Testis (tissue), 2 donors: ENCODE data around the gene MYOM3.

ENCODE experiments used
- POLR2A ChIP-seq: fragments of 450-650 bp; IDR thresholded peaks from one replicate; pipeline ENCODE4 v1.6.1; 2017; ENCODE audit warnings: antibody characterized with exemption, mild to moderate bottlenecking, moderate library complexity
- TF ChIP-seq, protein P1 (sequence below), 3 experiments: fragments of 450-650 bp in 2 of 3; fragments of 200-600 bp in 1 of 3; sonication (generic) in 1 of 3; IDR thresholded peaks; one replicate each; pipeline ENCODE4 v1.5.1; 2016 to 2019; ENCODE audit warnings: antibody characterized with exemption in 3 of 3, mild to moderate bottlenecking in 2 of 3, moderate library complexity in 1 of 3

- TF ChIP-seq POLR2A, result no peak
- TF ChIP-seq, protein P1, sequence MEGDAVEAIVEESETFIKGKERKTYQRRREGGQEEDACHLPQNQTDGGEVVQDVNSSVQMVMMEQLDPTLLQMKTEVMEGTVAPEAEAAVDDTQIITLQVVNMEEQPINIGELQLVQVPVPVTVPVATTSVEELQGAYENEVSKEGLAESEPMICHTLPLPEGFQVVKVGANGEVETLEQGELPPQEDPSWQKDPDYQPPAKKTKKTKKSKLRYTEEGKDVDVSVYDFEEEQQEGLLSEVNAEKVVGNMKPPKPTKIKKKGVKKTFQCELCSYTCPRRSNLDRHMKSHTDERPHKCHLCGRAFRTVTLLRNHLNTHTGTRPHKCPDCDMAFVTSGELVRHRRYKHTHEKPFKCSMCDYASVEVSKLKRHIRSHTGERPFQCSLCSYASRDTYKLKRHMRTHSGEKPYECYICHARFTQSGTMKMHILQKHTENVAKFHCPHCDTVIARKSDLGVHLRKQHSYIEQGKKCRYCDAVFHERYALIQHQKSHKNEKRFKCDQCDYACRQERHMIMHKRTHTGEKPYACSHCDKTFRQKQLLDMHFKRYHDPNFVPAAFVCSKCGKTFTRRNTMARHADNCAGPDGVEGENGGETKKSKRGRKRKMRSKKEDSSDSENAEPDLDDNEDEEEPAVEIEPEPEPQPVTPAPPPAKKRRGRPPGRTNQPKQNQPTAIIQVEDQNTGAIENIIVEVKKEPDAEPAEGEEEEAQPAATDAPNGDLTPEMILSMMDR (IDR thresholded peaks at IDR 0.05), result no peak
Observed at GRCh38 chr1:24120965-24121364, 9.0 kb upstream of the MYOM3 start.
